HuH-7 (cell line): ENCODE results near the gene TMEM151B.

Experiments
- DNase-seq: peaks from one replicate; pipeline ENCODE4 v3.0.0; 2011; ENCODE audit warnings: low spot score

Gene TMEM151B

GRCh38 chr6:44232676-44233566 is 37.3 kb upstream of the TMEM151B start:
- no peak for DNase-seq

GRCh38 chr6:44233567-44234100 is 36.6 kb upstream of the TMEM151B start:
- DNase-seq, result no peak

GRCh38 chr6:44234101-44235025 is 35.9 kb upstream of the TMEM151B start:
- DNase-seq, result no peak

GRCh38 chr6:44235269-44235668 is 35.0 kb upstream of the TMEM151B start:
- no peak for DNase-seq

GRCh38 chr6:44235891-44236516 is 34.2 kb upstream of the TMEM151B start:
- no peak for DNase-seq

GRCh38 chr6:44237021-44237812 is 33.0 kb upstream of the TMEM151B start:
- peak; percentile 92 for DNase-seq

GRCh38 chr6:44237813-44238433 is 32.3 kb upstream of the TMEM151B start:
- DNase-seq, result peak; percentile 81

- DNase-seq, result no peak
These were observed 31.4 kb upstream of the TMEM151B start for GRCh38 chr6:44238687-44239350.

- no peak for DNase-seq
These were observed 26.9 kb upstream of the TMEM151B start for GRCh38 chr6:44243345-44243744.

GRCh38 chr6:44245391-44245911 is 24.8 kb upstream of the TMEM151B start:
- DNase-seq, result no peak

- DNase-seq, result peak; percentile 84
These were observed 24.2 kb upstream of the TMEM151B start for GRCh38 chr6:44245912-44246662.

- DNase-seq, result peak; percentile 92
These were observed 23.4 kb upstream of the TMEM151B start, which contains the start of gene HSP90AB1 for GRCh38 chr6:44246663-44247337. Gene HSP90AB1 (plus strand): TSS chr6:44247101. CDS start chr6:44248630, 1,529 bp downstream.

GRCh38 chr6:44247338-44248302 is 22.6 kb upstream of the TMEM151B start:
- no peak for DNase-seq

GRCh38 chr6:44248579-44248978 is 21.7 kb upstream of the TMEM151B start:
- no peak for DNase-seq

- DNase-seq, result no peak
These were observed 21.0 kb upstream of the TMEM151B start for GRCh38 chr6:44249082-44249748.

GRCh38 chr6:44250067-44250717 is 20.1 kb upstream of the TMEM151B start:
- DNase-seq, result no peak
